Ascending aorta (tissue), 2 donors: Measurements from ENCODE around the gene SERPINA6. TPM values are rescaled to one million over a fixed set of nuclear protein-coding genes. Genes with fewer than 3 reads are reported as not detected.

ENCODE experiments used
- DNase-seq, 2 donors: peaks; one replicate each; pipeline ENCODE4 v3.0.0-alpha.2; 2019; ENCODE audit warnings: low spot score in 2 of 2
- H3K27ac ChIP-seq, 2 donors: fragments of 200-600 bp; sonication (generic); one replicate each; pipeline ENCODE4 v1.5.1; 2016 to 2017; ENCODE audit warnings: mild to moderate bottlenecking in 1 of 2
- H3K27me3 ChIP-seq: fragments of 200-600 bp; sonication (generic); one replicate; pipeline ENCODE4 v1.5.1; 2017
- H3K36me3 ChIP-seq, 2 donors: fragments of 200-600 bp; sonication (generic); one replicate each; pipeline ENCODE4 v1.5.1; 2016
- H3K4me1 ChIP-seq, 2 donors: fragments of 200-600 bp; sonication (generic); one replicate each; pipeline ENCODE4 v1.5.1; 2016 to 2017; ENCODE audit warnings: mild to moderate bottlenecking in 1 of 2
- H3K4me3 ChIP-seq, 2 donors: fragments of 200-600 bp; sonication (generic); one replicate each; pipeline ENCODE4 v1.5.1; 2016 to 2017; ENCODE audit warnings: mild to moderate bottlenecking in 1 of 2
- H3K9me3 ChIP-seq, 2 donors: fragments of 200-600 bp; sonication (generic); one replicate each; pipeline ENCODE4 v1.5.1; 2016
- intact Hi-C: fragments of 100-400 bp; cut with DNase I; formaldehyde crosslinking; loops from one replicate; pipeline ENCODE4 v1.15.1; 2023
- total RNA-seq: library from RNA; depleted of rRNA; stranded (reverse); fragments of >200 nt; gene quantifications from one replicate; pipeline ENCODE4 v1.1.0, GENCODE V29; 2016
- TF ChIP-seq, protein P1 (sequence below), 3 experiments: fragments of 200-600 bp in 2 of 3; fragments of 450-650 bp in 1 of 3; sonication (generic) in 2 of 3; IDR thresholded peaks; one replicate each; pipeline ENCODE4 v1.5.1; 2016 to 2019; ENCODE audit warnings: antibody characterized with exemption in 3 of 3, mild to moderate bottlenecking in 1 of 3, moderate library complexity in 1 of 3

SERPINA6 gene
- total RNA-seq, 1 donor from 2014 or later, result not detected

GRCh38 chr14:94367347-94368242, 44.5 kb upstream of the SERPINA6 start:
- intact Hi-C loops, result no loop called here
- no peak for DNase-seq
- Histone ChIP-seq H3K4me1 (no peaks in the 10 kb centered on the region), H3K36me3 (no peaks in the 10 kb centered on the region), H3K27ac (no peak overlapping the region), H3K4me3 (no peak overlapping the region), H3K27me3 (no peaks in the 10 kb centered on the region), H3K9me3 (no peaks in the 10 kb centered on the region)
- TF ChIP-seq, protein P1, sequence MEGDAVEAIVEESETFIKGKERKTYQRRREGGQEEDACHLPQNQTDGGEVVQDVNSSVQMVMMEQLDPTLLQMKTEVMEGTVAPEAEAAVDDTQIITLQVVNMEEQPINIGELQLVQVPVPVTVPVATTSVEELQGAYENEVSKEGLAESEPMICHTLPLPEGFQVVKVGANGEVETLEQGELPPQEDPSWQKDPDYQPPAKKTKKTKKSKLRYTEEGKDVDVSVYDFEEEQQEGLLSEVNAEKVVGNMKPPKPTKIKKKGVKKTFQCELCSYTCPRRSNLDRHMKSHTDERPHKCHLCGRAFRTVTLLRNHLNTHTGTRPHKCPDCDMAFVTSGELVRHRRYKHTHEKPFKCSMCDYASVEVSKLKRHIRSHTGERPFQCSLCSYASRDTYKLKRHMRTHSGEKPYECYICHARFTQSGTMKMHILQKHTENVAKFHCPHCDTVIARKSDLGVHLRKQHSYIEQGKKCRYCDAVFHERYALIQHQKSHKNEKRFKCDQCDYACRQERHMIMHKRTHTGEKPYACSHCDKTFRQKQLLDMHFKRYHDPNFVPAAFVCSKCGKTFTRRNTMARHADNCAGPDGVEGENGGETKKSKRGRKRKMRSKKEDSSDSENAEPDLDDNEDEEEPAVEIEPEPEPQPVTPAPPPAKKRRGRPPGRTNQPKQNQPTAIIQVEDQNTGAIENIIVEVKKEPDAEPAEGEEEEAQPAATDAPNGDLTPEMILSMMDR (IDR thresholded peaks at IDR 0.05), result no peak

DNA sequence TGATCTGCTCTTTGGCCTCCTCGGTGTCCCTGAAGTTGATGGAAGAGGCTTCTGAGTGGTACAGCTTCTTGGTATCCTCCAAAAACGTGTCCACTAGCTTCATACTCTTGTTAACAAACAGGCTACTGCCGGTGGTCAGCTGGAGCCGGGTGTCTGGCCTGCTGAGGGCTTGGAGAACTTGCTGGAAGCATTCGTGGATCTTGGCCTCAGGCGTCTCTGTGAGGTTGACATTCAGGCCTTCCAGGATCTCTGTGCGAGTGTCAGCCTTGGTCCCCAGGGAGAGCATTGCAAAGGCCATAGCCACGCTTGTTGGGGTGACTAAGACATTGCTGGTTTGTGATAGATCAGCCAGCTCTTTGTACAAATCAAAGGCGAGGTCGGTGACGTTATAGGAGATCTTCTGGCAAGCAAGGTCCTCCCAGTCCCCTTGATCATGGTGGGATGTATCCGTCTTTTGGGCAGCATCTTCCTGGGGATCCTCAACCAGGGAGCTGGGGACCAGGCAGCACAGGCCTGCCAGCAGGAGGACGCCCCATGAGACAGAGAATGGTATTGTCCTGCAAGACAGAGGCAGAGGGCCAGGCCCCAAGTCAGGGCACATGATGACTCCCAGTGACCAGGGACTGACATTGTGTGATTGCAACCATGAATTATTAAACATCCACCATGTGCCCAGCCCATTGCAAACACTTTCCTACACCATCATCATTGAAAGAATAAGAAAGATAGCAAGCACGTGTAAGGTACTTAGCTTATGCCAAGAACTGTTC, 43.2 kb upstream of the SERPINA6 start, which contains the start of gene SERPINA2:
TSS of gene SERPINA2 (minus strand) at position 553 of the 770 bp plus-strand sequence.
- no peaks in the 10 kb centered on the region for H3K4me1 ChIP-seq
- no peaks in the 10 kb centered on the region for H3K27me3 ChIP-seq
- no peaks in the 10 kb centered on the region for H3K36me3 ChIP-seq
- no peak within 1 kb of the TSS for H3K4me3 ChIP-seq
- TF ChIP-seq, protein P1 (IDR thresholded peaks at IDR 0.05), result no peak
- no peaks in the 10 kb centered on the region for H3K9me3 ChIP-seq
- no peak for DNase-seq
- H3K27ac ChIP-seq, result no peak within 1 kb of the TSS
- intact Hi-C loops, result no loop called here

- intact Hi-C loops, result no loop called here
- no peak for DNase-seq
- TF ChIP-seq, protein P1 (IDR thresholded peaks at IDR 0.05), result no peak
- H3K4me1 ChIP-seq, result no peaks in the 10 kb centered on the region
- H3K27me3 ChIP-seq, result no peaks in the 10 kb centered on the region
- no peak overlapping the region for H3K4me3 ChIP-seq
- no peaks in the 10 kb centered on the region for H3K9me3 ChIP-seq
- no peak overlapping the region for H3K27ac ChIP-seq
- H3K36me3 ChIP-seq, result no peaks in the 10 kb centered on the region
These were observed 42.5 kb upstream of the SERPINA6 start for GRCh38 chr14:94365624-94366023.

DNA sequence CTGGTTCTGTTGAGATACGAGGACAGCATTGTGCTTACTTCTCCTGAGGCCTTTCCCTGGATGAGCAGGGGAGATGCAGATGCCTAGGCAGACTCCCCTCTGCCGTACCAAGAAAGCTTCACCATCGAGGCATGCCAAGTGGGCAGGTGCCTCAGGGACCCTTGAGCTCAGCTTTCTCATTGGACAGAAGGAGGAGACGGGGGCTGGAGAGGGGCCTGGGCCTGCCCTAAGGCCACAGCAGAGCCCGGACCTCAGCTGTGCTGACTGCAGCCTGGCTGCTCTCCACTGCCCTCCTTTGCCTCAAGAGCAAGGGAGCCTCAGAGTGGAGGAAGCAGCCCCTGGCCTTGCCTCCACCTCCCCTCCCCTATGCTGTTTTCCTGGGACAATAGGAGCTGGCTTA, 41.8 kb upstream of the SERPINA6 start:
- Histone ChIP-seq H3K27me3 (no peaks in the 10 kb centered on the region), H3K4me3 (no peak overlapping the region), H3K27ac (no peak overlapping the region), H3K9me3 (no peaks in the 10 kb centered on the region), H3K36me3 (no peaks in the 10 kb centered on the region), H3K4me1 (no peaks in the 10 kb centered on the region)
- TF ChIP-seq, protein P1 (IDR thresholded peaks at IDR 0.05), result no peak
- peak in 1 of 2 donors; percentile 45 for DNase-seq
- intact Hi-C loops, result loop anchor here (1.0 kb wide), 1 partner anchor 15 kb away; no protein-coding TSS in a partner anchor

DNA sequence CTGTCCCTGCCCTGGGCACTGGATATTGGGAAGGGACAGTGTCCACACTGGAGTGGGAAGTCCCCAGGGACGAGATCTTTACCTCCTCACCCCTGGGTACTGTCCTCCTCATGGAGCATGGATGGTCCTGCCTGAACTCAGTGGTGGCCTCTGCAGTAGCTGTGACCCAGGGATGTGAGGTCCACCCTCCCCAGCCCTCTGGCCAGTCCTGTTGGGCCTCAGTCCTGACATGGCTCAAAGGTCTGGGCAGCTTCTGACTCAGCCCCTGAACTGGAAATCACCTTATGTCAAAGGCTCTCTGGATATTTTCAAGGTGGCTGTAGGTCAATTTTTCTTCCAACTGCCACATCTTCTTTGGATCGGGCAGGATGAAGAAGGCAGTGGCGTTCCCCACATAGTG, 40.9 kb upstream of the SERPINA6 start:
- TF ChIP-seq, protein P1 (IDR thresholded peaks at IDR 0.05), result no peak
- intact Hi-C loops, result loop anchor here (1.0 kb wide), 1 partner anchor 16 kb away; no protein-coding TSS in a partner anchor
- no peak overlapping the region for H3K4me3 ChIP-seq
- no peaks in the 10 kb centered on the region for H3K27me3 ChIP-seq
- no peaks in the 10 kb centered on the region for H3K4me1 ChIP-seq
- no peak overlapping the region for H3K27ac ChIP-seq
- DNase-seq, result peak in 1 of 2 donors; percentile 43
- H3K9me3 ChIP-seq, result no peaks in the 10 kb centered on the region
- no peaks in the 10 kb centered on the region for H3K36me3 ChIP-seq
